ENCODE data around the gene WDFY1. TPM values are rescaled to one million over a fixed set of nuclear protein-coding genes. Genes with fewer than 3 reads are reported as not detected.
"Not testable (repeated sequence)": the region's sequence is repeated elsewhere in the genome, so short reads cannot be mapped to it uniquely, and the experiment has no call there.

The WDFY1 gene
- total RNA-seq, 3 donors from 2014 or later, result 21.3 to 32.8 (median 23.2) TPM

- peaks cover 58% of the 10 kb centered on the region for H3K4me1 Mint-ChIP-seq (ENCODE audit: low read depth)
- ATAC-seq, result no peak
- peaks cover 4% of the 10 kb centered on the region for H3K9me3 Mint-ChIP-seq
- DNase-seq, result no peak
- peak overlapping the region; percentile 92 for H3K4me3 Mint-ChIP-seq
- H3K36me3 Mint-ChIP-seq (ENCODE audit: insufficient read depth), result peaks cover 8% of the 10 kb centered on the region
- H3K27me3 Mint-ChIP-seq (ENCODE audit: low read depth), result no peaks in the 10 kb centered on the region
These were observed 620 bp upstream of the WDFY1 start for GRCh38 chr2:223945755-223946154.

DNA sequence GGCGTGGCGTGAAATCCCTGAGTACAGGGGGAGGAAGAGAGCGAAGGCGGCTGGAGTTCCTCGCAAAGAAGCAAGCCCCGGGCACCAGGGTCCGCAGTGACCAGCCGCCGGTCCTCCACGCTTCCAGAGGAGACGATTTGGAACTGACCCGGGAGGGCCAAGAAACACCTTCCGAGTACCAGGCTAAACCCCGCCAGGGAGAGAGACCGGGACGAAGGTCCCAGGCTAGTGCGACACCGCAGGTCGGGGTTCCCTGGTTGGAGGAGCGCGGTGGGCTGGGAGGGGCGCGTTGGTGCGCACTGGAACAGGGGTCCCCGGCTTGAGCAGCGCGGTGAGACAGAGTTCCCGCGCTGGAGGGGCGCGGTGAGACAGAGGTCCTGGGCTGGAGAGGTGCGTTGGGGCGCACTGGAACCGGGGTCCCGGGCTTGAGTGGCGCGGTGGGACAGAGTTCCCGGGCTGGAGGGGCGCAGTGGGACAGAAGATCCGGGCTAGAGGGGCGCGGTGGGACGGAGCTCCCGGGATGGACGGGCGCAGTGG is 901 bp downstream of the WDFY1 start:
- Mint-ChIP-seq H3K27me3 (ENCODE audit: low read depth) (no peaks in the 10 kb centered on the region), H3K9me3 (peaks cover 10% of the 10 kb centered on the region), H3K36me3 (ENCODE audit: insufficient read depth) (peaks cover 13% of the 10 kb centered on the region), H3K4me1 (ENCODE audit: low read depth) (peaks cover 53% of the 10 kb centered on the region), H3K4me3 (peak overlapping the region; percentile 92)
- DNase-seq (peak; percentile 23), ATAC-seq (no peak)

- Mint-ChIP-seq H3K36me3 (ENCODE audit: insufficient read depth) (peaks cover 14% of the 10 kb centered on the region), H3K27me3 (ENCODE audit: low read depth) (no peaks in the 10 kb centered on the region), H3K4me1 (ENCODE audit: low read depth) (peaks cover 55% of the 10 kb centered on the region), H3K9me3 (peaks cover 11% of the 10 kb centered on the region), H3K4me3 (peak overlapping the region; percentile 92)
- DNase-seq (no peak), ATAC-seq (no peak)
These were observed 1.6 kb downstream of the WDFY1 start for GRCh38 chr2:223943561-223944008.

DNA sequence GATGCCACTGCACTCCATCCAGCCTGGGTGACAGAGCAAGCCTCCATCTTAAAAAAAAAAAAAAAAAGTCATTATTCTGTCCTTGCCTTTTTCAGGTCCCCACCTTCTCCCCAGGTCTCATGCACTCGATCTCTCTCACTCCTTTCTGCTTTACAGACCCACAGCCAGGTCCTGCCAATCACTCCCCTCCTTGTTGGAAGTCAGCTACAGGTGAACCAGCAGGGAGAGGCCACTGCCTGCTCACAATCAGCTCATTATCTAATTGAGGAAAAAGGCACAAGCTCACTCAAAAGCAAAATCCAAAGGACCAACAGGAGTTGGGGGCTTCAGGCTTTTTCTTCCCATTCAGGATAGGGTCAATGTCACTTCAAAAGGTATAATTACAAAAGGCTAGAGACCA is 2.0 kb downstream of the WDFY1 start:
- ATAC-seq, result no peak
- peaks cover 14% of the 10 kb centered on the region for H3K36me3 Mint-ChIP-seq (ENCODE audit: insufficient read depth)
- peak overlapping the region; percentile 92 for H3K4me3 Mint-ChIP-seq

DNA sequence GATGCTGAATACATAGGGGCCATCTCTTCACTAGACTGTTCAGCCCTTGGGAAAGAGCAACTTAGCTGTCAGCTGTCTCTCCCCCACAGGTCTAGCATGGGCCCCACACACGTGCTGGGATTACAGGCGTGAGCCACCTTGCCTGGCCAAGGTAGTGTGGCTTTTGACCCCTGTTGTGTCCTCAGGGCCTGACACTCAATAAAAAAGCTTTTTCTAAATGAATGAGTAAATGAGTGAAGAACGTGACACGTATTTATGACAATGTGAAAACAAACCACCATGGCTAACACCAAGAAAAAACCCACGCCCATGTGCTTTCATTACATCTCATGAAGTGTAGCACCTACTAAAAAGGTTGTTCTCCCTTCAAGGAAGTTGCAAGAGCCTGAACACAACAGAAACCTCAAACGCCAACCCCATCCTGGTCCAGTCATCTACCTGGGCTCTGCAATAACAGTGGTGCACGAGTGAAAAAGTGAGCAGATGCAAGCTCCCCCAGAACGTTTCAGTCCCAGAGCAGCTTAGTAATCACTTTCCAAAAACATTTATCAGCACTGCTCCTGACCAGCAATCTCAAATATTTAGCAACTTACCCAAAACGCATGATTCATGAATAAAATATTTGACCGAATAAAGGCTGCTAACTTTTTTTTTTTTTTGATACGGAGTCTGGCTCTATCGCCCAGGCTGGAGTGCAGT is 3.4 kb downstream of the WDFY1 start:
- Mint-ChIP-seq H3K9me3 (peaks cover 11% of the 10 kb centered on the region), H3K27me3 (ENCODE audit: low read depth) (no peaks in the 10 kb centered on the region), H3K4me1 (ENCODE audit: low read depth) (peaks cover 62% of the 10 kb centered on the region), H3K4me3 (peak overlapping the region; percentile 68), H3K36me3 (ENCODE audit: insufficient read depth) (peaks cover 16% of the 10 kb centered on the region)
- DNase-seq (peak; percentile 37), ATAC-seq (peak; percentile 86 to 87)

More for the DNA sequence above, 2.0 kb downstream of the WDFY1 start:
- DNase-seq, result no peak
- Mint-ChIP-seq H3K27me3 (ENCODE audit: low read depth) (no peaks in the 10 kb centered on the region), H3K4me1 (ENCODE audit: low read depth) (peaks cover 56% of the 10 kb centered on the region), H3K9me3 (peaks cover 11% of the 10 kb centered on the region)

- ATAC-seq, result peak; percentile 25 to 32
- not testable (repeated sequence) for H3K27me3 Mint-ChIP-seq (ENCODE audit: low read depth); DNase-seq; H3K4me3 Mint-ChIP-seq
- peaks cover 72% of the 10 kb centered on the region for H3K4me1 Mint-ChIP-seq (ENCODE audit: low read depth)
- H3K36me3 Mint-ChIP-seq (ENCODE audit: insufficient read depth), result peaks cover 18% of the 10 kb centered on the region
- peaks cover 11% of the 10 kb centered on the region for H3K9me3 Mint-ChIP-seq
These were observed 5.7 kb downstream of the WDFY1 start for GRCh38 chr2:223939438-223939837.

DNA sequence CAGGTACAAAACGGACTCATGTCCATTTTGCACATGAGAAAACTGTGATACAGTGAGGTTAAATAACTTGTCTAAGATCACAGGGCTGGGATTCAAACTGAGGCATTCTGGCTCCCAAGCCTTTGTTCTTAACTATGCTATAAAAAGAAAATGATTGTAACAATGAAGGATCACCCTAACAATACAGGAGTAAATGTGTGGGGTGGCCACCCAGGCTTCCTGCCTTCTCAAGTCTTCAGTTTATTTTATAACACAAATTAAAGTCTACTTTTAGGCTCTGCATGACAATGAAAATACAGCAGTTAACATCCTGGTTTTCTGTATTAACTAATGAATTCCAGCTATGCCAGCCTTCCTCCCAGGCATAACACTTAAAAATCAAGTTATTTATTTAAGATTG is 7.6 kb downstream of the WDFY1 start:
- H3K4me3 Mint-ChIP-seq, result no peak overlapping the region
- peaks cover 69% of the 10 kb centered on the region for H3K4me1 Mint-ChIP-seq (ENCODE audit: low read depth)
- peaks cover 15% of the 10 kb centered on the region for H3K36me3 Mint-ChIP-seq (ENCODE audit: insufficient read depth)
- H3K9me3 Mint-ChIP-seq, result peaks cover 11% of the 10 kb centered on the region
- no peaks in the 10 kb centered on the region for H3K27me3 Mint-ChIP-seq (ENCODE audit: low read depth)
- no peak for DNase-seq
- no peak for ATAC-seq

GRCh38 chr2:223936862-223937326 is 8.2 kb downstream of the WDFY1 start:
- Mint-ChIP-seq H3K4me3 (no peak overlapping the region), H3K36me3 (ENCODE audit: insufficient read depth) (peaks cover 15% of the 10 kb centered on the region), H3K9me3 (peaks cover 11% of the 10 kb centered on the region), H3K4me1 (ENCODE audit: low read depth) (peaks cover 68% of the 10 kb centered on the region), H3K27me3 (ENCODE audit: low read depth) (no peaks in the 10 kb centered on the region)
- ATAC-seq (peak; percentile 1 to 4), DNase-seq (no peak)

DNA sequence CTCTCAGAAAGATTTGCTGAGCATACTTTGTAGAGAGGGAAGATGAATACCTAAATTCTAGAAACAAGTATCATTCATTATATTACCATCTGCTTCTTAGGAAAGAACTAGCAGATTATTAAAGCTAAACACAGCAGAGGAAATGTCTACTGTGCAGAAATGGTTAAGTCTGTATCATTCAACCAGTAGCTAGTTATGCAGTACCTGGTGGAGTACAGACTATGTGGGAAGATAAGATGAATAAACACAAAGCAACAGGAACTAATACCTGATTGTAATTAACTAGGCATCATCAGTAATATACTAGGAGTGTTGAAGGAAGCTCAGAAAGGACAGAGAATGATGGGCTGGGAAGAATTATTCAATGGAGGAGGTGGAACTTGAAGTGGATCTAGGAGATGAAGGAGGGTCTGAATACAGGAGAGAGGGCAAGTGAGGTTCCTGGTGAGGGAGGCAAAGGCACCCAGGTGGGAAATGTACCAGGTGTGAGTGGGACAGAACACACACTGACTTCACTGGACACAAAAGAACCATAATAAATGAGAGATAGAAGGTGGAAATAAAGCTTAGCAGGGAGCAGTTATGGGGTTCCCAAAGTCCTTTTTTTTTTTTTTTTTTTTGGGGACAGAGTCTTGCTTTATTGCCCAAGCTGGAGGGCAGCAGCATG is 9.5 kb downstream of the WDFY1 start:
- Mint-ChIP-seq H3K4me1 (ENCODE audit: low read depth) (peaks cover 69% of the 10 kb centered on the region), H3K9me3 (peaks cover 7% of the 10 kb centered on the region), H3K4me3 (no peak overlapping the region), H3K36me3 (ENCODE audit: insufficient read depth) (peaks cover 11% of the 10 kb centered on the region), H3K27me3 (ENCODE audit: low read depth) (no peaks in the 10 kb centered on the region)
- no peak for ATAC-seq
- DNase-seq, result no peak

DNA sequence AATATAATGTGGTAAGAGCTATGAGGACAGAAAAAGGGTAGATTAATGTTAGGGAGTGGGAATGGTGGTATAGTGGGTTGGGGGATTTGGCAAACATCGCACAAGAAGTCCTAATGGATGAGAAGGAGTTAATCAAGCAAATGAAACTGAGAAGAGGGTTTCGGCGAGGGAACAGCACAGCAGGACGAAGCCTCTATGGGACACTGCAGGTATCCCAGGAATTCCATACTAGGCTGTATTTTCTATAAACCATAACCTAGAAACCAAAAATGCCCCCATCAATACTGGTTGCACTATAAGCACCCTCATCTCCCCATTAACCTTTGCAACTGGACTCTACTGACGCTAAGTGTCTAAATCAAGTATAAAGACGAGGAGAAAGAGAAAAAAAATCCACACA is 10.3 kb downstream of the WDFY1 start:
- Mint-ChIP-seq H3K4me1 (ENCODE audit: low read depth) (peaks cover 75% of the 10 kb centered on the region), H3K9me3 (peaks cover 7% of the 10 kb centered on the region), H3K4me3 (no peak overlapping the region), H3K27me3 (ENCODE audit: low read depth) (no peaks in the 10 kb centered on the region), H3K36me3 (ENCODE audit: insufficient read depth) (peaks cover 11% of the 10 kb centered on the region)
- DNase-seq (no peak), ATAC-seq (no peak)

DNA sequence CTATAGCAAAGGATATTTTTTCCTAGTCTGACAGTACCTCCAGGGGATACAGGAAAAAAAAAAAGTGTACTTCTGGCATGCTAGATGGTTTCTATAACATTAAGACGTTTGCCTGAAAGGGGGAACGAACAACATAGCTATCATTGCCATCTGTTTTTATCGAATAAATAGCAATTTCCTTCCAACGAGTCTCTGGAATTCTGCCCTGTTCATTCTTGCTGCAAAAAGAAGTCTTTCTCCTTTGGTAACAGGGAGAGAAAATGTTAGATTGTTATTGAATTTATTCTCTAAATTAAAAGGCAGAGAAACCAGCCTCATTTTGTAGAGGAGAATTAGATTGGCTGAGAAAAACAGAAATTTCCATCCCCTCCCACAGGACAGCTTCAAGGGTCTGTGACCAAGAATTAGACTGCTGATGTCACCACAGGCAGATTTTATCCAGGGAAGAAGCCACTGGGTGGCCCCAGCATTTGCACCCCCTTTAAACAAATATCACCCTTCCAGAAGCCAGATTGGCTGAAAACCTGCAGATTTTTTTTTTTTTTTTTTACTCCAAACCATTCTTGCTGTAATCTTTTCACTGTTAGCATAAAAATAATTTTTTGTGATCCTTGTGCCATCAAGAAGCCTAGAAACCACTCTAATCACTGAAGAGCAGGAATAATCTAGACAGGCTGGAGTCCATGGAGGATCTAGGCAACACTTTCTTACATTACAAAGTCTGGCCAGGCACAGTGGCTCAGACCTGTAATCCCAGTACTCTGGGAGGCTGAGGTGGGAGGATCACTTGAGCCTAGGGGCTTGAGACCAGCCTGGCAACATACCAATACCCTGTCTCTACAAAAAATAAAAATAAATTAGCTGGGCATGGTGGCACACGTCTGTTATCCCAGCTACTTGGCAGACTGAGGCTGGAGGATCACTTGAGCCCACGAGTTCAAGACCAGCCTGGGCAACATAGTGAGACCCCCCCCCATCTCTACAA is 12.0 kb downstream of the WDFY1 start:
- H3K27me3 Mint-ChIP-seq (ENCODE audit: low read depth), result no peaks in the 10 kb centered on the region
- no peaks in the 10 kb centered on the region for H3K9me3 Mint-ChIP-seq
- no peak for DNase-seq
- H3K4me1 Mint-ChIP-seq (ENCODE audit: low read depth), result peaks cover 68% of the 10 kb centered on the region
- no peak for ATAC-seq
- H3K36me3 Mint-ChIP-seq (ENCODE audit: insufficient read depth), result peaks cover 5% of the 10 kb centered on the region
- H3K4me3 Mint-ChIP-seq, result no peak overlapping the region

- DNase-seq (no peak), ATAC-seq (peak; percentile 17 to 18)
- peaks cover 51% of the 10 kb centered on the region for H3K4me1 Mint-ChIP-seq (ENCODE audit: low read depth)
- H3K36me3 Mint-ChIP-seq (ENCODE audit: insufficient read depth), result peaks cover 2% of the 10 kb centered on the region
- H3K9me3 Mint-ChIP-seq, result no peaks in the 10 kb centered on the region
- no peak overlapping the region for H3K4me3 Mint-ChIP-seq
- H3K27me3 Mint-ChIP-seq (ENCODE audit: low read depth), result no peaks in the 10 kb centered on the region
These were observed 14.8 kb downstream of the WDFY1 start for GRCh38 chr2:223930103-223930976.

- H3K4me1 Mint-ChIP-seq (ENCODE audit: low read depth), result peaks cover 44% of the 10 kb centered on the region
- peaks cover 2% of the 10 kb centered on the region for H3K36me3 Mint-ChIP-seq (ENCODE audit: insufficient read depth)
- H3K27me3 Mint-ChIP-seq (ENCODE audit: low read depth), result no peaks in the 10 kb centered on the region
- DNase-seq, result no peak
- peak overlapping the region; percentile 11 for H3K4me3 Mint-ChIP-seq
- no peaks in the 10 kb centered on the region for H3K9me3 Mint-ChIP-seq
- peak; percentile 64 to 75 for ATAC-seq
These were observed 15.5 kb downstream of the WDFY1 start for GRCh38 chr2:223929571-223930102.

Measured in activated T-cell treated with anti-CD3 and anti-CD28 coated beads, Interleukin-2, amount 50 U/mL, for 4 hours (primary cell).